CD4-positive, alpha-beta T cell treated with Interleukin-6 at 100 ng/mL for 8 hours (primary cell): ENCODE data around the gene LGR5.
"Not testable (repeated sequence)": the region's sequence is repeated elsewhere in the genome, so short reads cannot be mapped to it uniquely, and the experiment has no call there.

Source experiments
- DNase-seq: peaks from one replicate; pipeline ENCODE4 v3.0.0-alpha.2; 2020; ENCODE audit warnings: mixed read lengths, low spot score

Gene LGR5

DNA sequence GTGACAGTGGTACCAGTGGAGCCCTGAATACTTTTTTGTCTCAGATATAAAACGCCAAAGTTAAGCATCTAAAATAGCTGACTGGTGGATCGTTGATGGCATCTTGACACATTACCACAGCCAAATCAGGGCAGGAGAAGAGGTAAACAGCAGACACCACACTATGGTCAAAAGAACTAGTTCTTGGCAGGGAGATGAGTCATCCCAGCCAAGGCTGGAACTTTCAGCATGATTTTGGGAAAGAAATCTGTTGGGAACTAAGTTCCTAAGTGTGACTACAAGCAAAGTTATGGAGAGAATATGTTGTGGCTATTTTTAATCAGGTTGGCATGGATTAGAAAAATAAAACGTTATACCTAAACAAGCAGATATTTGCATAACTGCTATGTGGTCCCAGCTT, 36.9 kb downstream of the LGR5 start:
- no peak for DNase-seq

DNA sequence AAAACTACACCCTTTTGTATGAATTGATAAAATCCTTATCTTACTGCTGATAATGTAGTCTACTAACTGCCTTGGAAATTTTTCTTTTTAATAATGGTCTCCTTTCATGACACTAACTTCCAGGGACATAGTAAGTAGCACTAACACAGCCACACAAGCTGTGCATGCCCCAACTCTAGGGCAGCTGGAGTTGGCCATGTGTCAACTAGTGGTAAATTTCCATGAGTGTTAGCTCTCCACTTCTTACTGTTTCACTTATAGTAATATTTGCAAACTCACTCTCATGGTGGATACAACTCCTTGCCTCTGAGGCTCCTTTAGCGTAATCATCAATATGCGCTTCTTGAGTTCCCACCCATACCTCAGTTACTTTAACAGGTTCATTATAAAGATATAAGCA, 38.0 kb downstream of the LGR5 start:
- no peak for DNase-seq

DNA sequence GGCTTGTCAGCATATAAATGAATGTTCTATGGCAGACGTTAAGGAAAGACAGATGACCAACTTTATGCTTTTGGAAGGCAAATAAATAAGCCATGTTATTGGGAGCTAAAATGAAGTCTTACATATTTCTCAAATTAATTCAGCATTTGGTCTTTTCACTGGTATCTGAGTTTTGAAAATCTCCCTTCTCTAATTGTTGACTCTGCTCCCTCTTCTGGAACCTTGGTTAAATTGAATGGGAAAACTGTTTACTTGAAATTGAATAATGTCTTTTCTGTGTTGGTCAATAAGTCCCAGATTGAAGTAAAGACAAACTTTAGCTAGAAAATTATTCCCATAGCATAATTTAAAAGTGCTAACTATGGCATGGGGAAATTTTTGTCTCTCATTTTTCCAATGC, 38.7 kb downstream of the LGR5 start:
- DNase-seq: no peak

DNA sequence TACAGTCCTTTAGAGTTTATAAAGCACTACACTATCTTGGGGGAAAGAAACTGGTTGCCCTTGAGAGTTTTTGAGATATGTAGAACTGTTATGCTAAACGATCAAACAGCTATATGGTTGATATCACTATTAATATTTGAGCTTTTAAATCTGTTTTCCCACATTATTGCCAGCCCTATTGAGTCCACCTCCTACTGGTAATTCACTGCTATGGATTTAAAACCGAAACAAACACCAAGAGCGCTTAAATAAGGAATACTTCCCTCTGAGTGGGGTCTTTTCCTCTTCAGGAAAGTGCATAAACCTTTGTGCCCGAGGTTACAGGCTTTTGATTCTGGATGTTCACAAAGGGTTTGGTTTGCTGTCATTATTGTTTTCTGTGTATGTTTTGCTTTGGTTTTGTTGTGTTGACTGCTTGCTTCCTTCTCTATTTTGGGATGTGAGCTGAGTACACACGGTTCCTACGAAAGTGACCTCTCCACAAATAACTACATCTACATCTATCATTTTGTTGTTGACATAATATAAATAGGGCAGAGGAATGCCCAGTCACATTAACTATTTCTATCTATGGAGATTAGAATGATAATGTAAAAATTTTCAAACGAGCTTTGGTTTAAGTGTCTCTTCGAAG, 44.8 kb downstream of the LGR5 start:
- DNase-seq: no peak

DNA sequence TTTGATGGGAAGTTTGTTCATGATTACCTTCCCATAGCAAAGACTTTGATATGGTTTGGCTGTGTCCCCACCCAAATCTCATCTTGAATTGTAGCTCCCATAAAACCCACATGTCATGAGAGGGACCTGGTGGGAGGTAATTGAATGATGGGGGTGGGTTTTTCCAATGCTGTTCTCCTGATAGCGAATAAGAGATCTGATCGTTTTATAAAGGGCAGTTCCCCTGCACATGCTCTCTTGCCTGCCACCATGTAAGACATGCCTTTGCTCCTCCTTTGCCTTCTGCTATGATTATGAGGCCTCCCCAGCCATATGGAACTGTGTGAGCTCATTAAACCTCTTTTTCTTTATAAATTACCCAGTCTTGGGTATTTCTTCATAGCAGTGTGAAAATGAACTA, 51.2 kb downstream of the LGR5 start:
- not testable (repeated sequence) for DNase-seq

DNA sequence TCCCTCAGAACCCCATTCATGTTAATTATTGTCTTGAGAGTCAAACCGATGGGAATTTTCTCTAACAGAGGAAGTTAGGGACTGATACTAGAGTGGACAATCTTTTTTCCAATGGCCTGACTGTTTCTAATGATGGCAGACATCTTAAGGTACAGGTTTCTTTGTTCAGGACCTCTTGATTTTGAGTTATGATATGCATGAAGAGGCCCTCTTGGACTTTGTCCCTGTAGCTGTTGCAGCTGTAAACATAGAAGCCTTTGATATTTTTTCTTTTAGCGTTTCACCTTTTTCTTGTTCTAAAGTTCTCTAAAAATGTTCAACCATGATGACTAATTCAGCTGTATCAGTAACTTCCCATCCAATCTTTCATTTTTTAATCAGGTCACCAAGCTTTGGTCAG, 53.0 kb downstream of the LGR5 start:
- DNase-seq: no peak

DNA sequence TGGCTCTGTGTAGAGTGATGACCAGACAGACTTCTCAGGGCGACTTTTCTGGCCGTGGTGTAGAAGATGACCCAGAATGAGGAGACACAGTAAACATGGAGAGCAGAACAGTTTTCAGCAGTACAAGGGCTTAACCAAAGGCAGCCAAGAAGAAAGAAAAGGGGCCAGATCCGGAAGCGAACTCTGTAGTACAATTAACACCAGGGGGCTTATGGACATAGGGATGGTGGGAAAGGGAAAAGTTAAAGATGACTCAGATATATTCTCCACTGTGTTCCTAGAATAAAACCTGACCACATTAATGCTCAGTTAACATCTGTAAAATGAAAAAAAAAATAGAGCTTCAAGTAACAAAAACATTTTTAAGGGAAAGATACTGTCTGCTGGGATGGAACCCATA, 60.2 kb downstream of the LGR5 start:
- DNase-seq: no peak

DNA sequence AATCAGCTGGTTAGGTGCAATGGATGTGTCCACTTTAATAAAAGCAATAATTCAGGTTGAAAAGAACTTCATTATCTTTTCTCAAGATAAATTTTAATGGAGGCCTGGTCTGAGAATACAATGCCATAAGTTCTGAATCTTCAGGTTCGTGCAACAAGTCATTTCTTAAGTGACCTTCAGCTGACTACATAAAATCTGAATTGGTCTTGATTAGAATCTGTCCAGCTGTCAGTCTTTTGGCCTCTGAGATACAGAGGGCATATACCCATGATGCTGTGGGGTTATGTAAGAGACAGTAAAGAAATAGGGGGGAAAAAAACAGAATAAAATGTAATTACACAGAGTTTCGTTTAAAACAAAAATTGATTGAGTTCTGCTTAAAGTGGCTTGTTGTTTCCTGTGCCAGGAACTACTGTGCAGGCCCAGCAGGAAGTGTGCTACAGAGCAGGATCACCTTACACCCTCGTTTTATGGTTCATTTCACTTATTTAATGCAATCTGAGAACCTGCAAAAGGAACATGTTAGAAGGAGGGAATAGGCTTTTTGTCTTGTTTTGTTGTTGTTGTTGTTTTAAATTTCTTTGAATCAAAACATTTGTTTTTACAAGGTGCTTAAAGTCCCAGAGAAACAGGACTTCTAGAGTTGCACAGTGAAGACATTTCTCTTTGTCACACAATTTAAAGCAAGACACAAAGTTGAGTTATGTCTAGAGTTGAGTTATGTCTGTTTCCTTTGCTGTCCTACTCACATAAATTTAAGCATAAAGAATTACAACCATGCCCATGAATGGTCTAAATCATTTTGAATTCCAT, 64.2 kb downstream of the LGR5 start:
- no peak for DNase-seq

DNA sequence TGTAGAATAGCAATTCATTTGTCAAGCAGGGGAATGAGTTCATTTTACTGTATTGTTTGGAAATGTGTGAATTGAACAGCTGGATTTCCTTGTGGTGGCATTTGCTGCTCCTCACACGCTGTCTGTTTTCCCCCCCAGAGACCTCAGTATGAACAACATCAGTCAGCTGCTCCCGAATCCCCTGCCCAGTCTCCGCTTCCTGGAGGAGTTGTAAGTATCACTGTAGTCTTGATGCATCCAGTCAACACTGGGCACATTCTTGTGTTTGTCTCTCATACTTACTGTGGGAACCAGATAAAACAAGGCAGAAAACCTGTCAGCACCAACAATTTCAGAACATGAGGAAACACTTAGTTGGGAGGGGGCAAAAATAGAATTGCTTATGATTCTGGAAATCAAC, 64.9 kb downstream of the LGR5 start:
- DNase-seq: no peak

DNA sequence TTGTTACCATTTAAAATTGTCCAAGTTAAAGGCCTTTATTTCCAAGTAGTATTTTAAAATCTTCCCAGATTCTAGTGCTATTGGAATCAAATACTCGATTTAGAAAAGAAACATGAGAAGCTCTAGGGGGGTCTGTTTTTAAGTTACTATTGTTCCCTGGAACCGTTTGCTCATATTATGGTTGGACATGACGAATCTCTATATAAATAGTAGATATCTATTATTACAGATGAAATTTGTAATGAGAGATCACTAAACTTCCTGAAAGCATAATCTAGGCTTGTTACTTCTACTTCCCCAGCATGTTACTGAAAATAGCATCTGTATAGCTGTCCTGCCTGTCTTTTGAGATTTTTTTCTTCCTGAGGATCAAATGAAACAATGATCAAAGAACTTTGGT, 70.1 kb downstream of the LGR5 start:
- no peak for DNase-seq

DNA sequence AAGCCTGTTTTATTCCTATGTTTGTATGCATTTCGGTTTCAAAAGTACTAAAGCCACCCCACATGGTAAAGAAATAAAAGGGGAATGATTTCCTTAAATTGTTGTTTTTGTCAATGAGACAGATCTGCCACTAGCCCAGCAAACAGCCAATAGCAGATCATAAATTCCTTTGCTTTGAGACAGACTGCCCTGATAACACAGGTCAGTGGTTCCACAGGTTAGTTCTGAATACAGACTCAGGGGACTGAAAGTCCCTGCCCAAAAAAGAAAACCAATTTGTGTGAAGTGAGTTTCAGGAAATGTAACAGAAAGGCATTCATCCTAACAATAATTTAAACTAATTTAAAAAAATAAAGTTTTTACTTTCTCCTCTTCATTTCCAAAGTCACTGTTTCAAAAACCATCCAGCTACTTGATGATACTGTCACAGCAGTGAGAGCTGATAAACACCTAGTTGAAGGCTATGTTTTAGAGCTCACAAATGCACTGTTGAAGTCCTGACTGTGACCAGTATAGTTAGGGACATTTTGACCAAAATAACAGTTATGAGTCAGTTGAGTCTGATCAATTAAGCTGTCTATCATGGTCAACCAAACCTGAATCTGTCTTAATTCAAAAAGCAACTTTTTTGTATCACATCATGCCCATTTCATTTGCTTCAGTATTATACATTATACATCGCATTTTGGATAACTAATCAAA, 77.7 kb downstream of the LGR5 start:
- DNase-seq: no peak

DNA sequence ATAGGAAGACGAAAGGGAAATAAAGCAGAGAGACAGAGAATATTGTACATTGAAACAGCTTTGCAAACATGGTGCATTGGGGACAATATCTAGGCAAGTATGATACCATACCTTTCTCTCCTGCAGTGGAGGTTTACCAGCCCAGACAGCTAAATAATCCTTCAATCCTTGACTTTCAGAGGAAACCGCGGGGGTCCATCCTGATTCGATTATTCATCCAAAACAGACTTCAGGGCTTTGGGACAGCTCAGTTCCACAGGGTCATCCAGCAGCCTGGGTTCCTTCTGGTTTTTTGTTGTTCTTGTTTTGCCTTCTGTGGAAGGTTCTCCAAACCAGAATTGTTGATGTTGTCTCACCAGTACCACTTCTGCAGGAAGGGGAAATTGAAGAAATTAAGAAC, 81.5 kb downstream of the LGR5 start:
- DNase-seq: no peak

DNA sequence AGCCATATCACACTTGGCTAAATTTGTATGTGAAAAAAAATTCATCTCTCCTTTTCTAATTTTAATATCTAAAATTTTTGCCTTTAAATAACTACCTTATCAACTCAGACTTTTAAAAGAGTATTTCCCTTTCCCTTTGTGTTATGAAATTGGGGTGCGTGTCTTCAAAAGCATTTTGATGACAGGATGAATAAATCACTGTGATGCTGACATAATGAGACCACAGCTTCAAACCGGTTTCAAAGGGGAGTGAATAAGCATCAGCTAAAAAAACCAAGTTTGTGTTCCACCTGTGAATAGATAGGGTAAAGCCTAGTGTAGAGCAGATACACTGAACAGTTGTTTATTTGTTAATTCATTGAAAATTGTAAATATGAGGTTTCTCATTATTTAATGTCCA, 85.0 kb downstream of the LGR5 start:
- no peak for DNase-seq

DNA sequence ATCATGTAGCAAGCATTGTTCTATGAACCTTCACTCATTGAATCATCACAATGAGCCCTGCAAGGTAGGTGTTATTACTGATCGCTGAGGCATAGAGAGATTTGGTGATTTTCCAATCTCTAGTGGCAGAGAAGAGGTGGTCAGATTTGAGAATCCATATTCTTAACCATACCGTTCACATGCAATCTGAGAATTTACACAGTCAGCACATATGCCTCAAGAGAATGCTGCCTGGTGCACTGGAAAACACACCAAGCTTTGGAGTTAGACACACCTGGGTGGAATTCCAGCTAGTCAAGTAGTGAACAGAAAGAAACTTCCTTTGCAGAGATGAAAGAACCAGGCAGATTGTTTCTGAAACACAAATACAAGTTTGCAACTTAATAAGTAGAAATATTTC, 94.1 kb downstream of the LGR5 start:
- DNase-seq: no peak

DNA sequence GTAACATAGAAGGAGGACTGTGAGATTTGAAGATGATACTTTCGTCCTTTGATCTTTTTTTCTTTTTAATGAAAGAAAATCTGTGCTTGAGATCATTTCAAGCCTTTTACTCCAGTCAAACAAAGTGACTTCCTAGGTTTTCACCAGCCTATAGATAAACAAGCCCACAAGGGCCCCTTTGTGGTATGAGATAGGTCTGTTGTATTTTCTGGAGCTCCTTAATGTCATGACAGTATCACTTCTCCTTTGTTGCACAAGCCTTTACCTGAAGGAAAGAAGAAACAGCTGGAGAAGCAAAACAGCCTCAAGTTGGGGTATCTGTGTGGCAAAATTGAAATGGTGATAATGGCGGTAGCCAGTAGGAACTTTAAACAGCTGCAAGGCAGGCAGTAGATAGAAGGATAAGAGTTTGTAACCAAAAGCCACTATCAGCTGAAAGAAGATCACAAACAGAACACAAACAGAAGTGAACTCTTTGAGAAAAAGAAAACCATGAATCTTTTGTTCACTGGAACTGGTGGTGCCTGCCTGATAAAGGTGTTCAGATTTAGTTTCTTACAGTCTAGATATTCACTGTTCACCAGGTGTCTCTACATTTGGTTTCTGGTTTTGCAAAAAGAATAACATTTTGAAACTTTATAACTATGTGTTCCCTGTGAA, 96.8 kb downstream of the LGR5 start:
- no peak for DNase-seq

DNA sequence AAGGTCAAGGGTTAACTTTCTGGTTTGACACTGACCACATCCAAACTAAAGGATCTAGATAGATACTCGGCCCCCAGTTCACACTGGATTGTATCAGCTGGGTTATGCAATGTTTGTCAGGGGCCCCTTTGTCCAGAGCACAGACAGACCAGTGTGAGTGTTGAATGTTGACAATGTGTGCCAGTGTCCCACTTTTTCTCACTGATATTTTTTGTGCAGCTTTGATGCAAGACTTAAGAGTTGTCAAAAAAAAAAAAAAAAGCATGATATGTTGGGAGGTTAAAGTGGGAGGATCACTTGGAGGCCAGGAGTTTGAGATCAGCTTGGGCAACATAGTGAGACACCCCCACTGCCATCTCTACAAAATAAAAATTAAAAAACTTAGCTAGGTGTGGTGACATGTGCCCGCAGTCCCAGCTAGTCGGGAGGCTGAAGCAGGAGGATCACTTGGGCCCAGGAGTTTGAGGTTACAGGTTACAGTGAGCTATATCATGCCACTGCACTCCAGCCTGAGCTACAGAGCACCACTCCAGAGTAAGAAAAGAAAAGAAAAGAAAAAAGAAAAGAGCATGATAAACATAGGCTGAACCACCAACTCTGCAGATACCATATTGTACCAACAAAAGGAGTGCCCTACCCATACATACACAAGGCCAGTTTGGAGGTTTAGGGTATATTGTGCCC, 97.5 kb downstream of the LGR5 start:
- DNase-seq: no peak

DNA sequence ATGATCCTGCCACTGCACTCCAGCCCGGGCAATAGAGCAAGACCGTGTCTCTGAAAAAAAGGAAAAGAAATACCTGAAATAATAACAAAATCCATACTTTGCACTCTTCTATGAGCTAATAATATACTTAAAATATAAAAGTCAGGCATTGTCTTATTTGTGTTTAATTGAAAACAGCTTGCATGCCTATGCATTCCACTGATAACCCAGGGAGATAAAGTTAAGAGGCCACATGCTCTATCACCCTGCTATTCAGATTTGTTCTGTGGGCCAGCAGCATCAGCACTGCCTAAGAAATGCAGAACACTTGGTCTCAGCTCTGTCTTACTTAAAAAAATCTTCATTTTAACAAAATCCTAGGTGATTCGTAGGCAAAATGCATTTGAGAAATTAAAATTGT, 99.2 kb downstream of the LGR5 start:
- DNase-seq: no peak

DNA sequence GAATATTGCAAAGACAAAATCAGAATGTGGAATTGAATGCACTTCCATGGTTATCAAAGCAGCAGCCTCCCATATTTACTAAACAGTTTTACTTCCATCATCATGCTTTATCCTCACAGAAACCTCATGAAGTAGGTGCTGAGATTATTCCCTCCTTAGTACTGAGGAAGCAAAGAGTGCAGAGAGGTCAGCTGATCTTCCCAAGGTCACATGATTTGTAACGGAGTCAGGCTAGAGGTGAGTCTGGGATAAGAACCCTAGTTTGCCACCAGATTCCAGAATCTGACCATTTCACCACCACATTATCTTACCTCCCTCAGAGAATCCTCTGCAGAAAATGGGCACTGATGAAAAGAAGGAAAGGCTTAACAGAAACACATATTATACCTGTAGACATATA, 102.0 kb downstream of the LGR5 start:
- no peak for DNase-seq

DNA sequence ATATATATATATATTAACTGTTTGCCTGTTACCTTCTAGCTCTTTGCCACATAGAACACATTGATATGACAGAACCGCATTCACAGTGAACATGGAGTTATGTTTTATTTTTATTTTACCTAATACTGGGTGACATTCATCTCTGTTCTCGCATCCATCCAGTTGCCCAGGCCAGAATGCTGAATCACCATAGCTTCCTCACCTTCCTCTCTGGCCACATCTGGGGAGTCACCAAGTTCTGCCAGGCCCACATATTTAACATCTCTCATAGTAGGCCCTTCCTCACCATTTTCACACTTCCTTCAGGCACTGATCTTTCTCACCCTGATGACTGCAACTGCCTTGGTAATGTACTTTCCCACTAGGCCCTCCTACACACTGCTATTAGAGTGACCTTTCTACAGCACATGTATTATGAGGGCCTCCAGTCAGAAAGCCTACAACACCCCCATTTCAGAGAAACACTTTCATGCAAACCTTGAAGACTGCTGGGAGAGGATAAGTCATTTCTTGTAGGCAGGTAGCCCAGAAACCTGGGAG, 106.8 kb downstream of the LGR5 start:
- DNase-seq: no peak

DNA sequence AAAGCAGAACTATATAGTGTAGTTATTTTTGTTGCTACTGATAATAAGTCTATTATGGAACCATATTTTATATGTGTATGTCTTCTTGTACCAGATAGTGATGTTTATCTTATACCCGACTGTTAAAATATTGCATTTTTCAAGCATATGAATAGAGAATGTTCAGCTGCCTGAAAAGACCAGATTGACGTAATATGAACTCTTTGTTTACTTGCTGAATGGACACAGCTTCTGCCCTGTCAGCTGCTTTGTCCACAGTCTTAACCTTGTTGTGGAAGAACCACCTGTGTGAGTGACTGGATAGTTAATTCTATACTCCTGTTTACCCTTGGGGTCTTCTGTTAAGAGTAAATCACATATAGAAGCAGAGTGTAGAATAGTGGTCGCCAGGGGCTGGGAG, 109.3 kb downstream of the LGR5 start:
- DNase-seq: no peak

DNA sequence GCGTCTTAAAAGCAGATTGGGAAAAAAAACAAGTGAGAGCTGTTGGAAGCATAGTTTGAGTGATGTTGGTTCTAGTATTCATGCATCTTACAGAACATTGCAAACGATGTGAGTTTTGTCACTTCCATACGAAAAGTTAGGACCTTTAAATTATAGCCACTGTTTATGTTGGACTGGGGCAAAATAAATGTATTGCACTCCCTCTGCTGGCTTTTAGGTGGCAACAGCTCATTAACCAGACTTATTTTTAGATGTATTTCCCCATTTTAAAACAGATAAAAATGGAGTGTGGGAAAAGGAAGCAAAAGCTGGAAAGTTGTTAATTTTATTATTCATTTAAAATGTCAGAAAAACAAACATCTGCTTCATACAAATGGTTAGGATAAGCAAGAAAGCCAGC, 111.9 kb downstream of the LGR5 start:
- no peak for DNase-seq
